CD4-positive, alpha-beta T cell treated with Interleukin-1 beta for 1 hour (primary cell): ENCODE measurements around the gene C2CD4B.

Experiments used
- DNase-seq, 2 donors: peaks; one replicate each; pipeline ENCODE4 v3.0.0-alpha.2; 2020 to 2022

C2CD4B gene

DNA sequence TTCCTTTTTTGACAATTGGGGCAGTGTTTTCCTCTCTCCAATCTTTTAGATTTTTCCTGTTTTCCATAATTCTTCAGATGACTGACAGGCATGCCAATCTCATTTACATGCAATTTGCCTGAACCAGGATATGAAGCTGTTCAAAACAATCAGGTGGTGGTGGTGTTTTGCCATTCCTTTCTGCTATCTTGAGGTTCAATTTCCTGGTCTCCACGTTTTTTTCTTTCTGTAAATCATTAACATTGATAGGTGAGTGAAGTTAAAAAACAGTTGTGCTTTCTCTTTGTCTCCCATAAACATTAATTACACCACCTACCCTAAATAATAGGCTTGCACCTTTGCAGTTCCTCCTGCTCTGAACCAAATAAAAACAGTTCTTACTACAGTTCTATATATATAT lies 49.2 kb downstream of the C2CD4B start:
- no peak for DNase-seq
